ENCODE results near the gene RRAGA.

The RRAGA gene

GRCh38 chr9:19036611-19037010 is 12.6 kb upstream of the RRAGA start:
- DNase-seq (ENCODE audit: extremely low read depth, low read depth) = no peak
- TF ChIP-seq CTCF (IDR thresholded peaks at IDR 0.05; ENCODE audit: low read depth, low read length) = no peak; the same call in 1 of the 2 replicates

GRCh38 chr9:19049917-19050636 is 850 bp downstream of the RRAGA start:
- DNase-seq (ENCODE audit: extremely low read depth, low read depth) = no peak
- TF ChIP-seq CTCF (IDR thresholded peaks at IDR 0.05; ENCODE audit: low read depth, low read length) = no peak

GRCh38 chr9:19050637-19051591 is 1.7 kb downstream of the RRAGA start:
- no peak for DNase-seq (ENCODE audit: extremely low read depth, low read depth)
- TF ChIP-seq CTCF (IDR thresholded peaks at IDR 0.05; ENCODE audit: low read depth, low read length) = no peak

- no peak for DNase-seq (ENCODE audit: extremely low read depth, low read depth)
Observed at GRCh38 chr9:19057033-19057432, 7.8 kb downstream of the RRAGA start.

GRCh38 chr9:19074229-19074628 is 25.0 kb downstream of the RRAGA start:
- no peak for DNase-seq (ENCODE audit: extremely low read depth, low read depth)
- TF ChIP-seq CTCF (IDR thresholded peaks at IDR 0.05; ENCODE audit: low read depth, low read length) = no peak

More at GRCh38 chr9:19057033-19057432, 7.8 kb downstream of the RRAGA start:
- TF ChIP-seq CTCF (IDR thresholded peaks at IDR 0.05; ENCODE audit: low read depth, low read length) = no peak

GRCh38 chr9:19074836-19075235 is 25.6 kb downstream of the RRAGA start:
- DNase-seq (ENCODE audit: extremely low read depth, low read depth) = no peak
- no peak for TF ChIP-seq CTCF (IDR thresholded peaks at IDR 0.05; ENCODE audit: low read depth, low read length)

GRCh38 chr9:19085295-19085694 is 36.1 kb downstream of the RRAGA start:
- TF ChIP-seq CTCF (IDR thresholded peaks at IDR 0.05; ENCODE audit: low read depth, low read length) = peak; percentile 13
- DNase-seq (ENCODE audit: extremely low read depth, low read depth) = no peak

Measured in AG09319 (cell line).